CD4-positive, alpha-beta T cell treated with Interleukin-17A for 4 hours (primary cell): Measurements from ENCODE around the gene KRT17.
"Not testable (repeated sequence)": the region's sequence is repeated elsewhere in the genome, so short reads cannot be mapped to it uniquely, and the experiment has no call there.

Source experiments
- DNase-seq: peaks from one replicate; pipeline ENCODE4 v3.0.0-alpha.2; 2020; ENCODE audit warnings: mixed read lengths

KRT17 gene

DNA sequence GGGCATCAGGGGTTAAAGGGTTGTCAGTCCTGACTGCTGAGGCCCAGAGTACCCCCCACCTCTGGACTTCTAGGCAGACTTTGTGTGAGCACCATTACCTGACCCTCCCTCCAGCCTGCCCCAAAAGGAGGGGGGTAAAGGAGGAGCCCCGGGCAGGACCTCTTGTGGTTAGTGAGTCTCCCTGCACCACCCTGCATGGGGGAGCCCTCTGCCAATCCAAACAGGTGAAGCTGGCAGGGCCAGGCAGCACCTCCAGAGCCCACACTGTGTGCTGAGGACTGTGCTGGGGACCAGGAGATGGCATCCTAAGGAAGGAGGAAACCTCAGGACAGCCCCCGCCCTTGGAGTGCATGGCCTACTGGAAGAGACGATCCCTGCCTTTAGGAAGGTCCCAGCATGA is 35.1 kb downstream of the KRT17 start:
- no peak for DNase-seq

DNA sequence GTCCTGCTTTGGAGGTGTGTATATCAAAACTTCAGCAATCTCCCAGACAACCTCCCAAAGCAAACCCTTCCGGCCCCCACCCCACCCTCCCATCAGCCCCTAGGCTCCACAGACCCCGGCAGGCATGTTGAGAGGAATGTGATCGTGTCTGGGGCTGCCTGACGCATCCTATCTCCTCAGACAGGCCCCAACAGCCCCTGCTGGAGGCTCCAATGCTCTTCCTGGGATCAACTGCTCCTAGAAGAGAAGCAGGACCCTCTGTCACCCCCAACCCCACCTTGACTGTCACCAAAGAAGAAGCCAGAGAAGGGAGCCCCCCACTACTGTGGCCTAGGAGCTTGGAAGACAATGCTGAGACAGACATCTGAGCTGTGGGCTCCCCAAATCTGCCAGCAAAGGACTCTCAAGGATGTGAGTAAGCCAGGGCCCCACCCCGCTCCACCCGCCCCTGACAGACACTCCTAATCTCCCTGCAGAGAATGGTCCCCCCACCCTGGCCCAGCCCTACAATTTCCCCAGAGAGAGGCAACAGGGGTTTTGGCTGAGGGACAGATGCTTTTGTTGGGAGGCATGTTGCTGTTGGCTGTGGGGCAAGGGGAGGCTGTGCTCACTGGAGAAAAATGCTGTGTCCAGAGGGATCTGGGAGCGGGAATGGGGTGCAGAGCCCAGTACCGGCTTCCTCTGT is 36.1 kb downstream of the KRT17 start:
- DNase-seq, result no peak

DNA sequence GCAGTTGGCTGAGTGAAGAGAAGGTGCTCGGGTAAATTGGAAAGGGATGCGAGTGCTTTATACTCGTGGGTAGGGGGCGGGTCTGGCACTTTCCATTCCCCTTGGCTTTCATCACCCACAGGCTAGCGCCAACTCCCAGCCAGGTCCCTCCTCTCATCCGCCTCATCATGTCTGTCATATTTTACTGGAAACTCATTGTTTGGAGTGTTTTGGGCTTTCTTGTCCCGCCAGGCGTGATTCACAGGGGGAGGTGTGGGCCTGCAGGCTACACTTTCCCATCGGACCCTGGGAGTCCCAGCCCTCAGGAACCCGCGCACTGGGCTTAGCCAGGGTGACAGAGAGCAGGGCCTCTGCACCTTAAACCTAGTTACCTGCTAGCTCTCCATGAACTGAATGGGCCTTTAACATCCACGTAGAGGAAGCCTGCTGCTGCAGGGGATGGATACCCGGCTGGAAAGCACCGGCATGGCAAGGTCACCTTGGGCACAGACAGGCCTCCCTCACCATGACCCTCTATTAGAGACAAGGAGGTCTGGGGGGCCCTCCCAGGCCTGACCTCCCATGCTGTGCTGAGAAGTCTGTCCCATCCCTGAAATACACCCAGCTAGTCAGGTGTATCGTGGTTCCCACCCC is 37.4 kb downstream of the KRT17 start, which contains the start of gene KRT14:
TSS of gene KRT14 (minus strand) at position 33 of the 633 bp plus-strand sequence. CDS start 61 bp downstream, outside the sequence.
- no peak for DNase-seq

DNA sequence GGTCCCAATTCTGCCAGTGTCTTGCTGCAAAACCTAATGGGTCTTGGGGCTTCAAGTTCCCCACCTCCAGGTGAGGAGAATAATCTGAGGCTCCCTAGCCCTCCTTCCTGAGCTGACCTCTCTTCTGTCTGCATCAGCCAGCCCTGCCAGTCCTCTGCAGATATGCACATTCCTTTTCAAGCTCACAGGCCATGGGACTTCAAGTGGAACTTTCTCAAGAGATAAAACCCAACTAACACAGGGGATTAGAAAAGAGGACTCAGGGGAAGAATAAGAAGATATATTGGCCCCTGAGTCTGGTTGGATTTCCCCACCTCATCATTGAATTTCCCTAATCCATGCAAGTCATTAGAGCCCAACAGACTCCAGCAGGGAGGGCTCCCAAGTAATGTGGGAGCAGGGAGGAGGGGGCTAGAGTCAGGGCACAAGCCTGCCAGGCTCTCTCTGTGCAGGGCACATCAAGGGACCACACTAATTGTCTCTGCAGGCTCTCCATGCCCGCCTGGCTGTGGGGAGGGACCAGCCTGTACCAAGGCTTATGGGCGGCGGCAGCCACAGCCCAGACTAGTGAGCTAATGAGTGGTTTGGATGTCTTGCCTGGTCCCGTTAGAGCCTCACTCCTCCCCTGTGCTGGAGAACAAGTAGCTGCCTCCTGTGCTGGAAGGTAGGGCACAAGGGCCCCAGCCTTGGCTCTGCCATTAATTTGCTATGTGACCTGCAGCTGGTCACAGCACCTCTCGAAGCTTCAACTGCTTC is 38.9 kb downstream of the KRT17 start:
- DNase-seq, result no peak

DNA sequence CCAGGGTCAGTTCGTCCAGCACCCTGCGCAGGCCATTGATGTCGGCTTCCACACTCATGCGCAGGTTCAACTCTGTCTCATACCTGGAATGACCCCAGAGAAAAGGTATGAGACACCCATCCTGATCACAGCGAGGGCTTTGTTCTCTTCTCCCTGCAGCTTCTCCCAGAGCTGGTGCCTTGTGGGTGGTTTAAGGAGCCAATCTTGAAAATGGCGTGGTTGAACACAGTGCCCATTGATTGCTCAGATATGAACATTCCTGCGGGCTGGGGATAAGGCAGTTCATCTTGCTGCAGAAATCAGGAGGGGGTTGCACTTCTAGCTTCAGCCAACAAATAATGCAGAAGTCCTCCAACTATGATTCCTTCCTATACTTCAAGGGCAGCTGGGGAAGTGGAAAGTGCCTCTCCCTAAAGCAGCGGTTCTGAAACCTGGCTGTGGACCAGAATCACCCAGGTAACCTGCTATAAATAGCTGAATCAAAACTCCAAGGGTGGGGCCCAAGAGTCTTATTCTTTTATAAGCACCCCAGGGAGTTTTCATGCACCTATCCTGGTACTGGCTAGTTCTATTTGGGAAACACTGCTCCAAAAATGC is 39.9 kb downstream of the KRT17 start:
- DNase-seq, result not testable (repeated sequence)

DNA sequence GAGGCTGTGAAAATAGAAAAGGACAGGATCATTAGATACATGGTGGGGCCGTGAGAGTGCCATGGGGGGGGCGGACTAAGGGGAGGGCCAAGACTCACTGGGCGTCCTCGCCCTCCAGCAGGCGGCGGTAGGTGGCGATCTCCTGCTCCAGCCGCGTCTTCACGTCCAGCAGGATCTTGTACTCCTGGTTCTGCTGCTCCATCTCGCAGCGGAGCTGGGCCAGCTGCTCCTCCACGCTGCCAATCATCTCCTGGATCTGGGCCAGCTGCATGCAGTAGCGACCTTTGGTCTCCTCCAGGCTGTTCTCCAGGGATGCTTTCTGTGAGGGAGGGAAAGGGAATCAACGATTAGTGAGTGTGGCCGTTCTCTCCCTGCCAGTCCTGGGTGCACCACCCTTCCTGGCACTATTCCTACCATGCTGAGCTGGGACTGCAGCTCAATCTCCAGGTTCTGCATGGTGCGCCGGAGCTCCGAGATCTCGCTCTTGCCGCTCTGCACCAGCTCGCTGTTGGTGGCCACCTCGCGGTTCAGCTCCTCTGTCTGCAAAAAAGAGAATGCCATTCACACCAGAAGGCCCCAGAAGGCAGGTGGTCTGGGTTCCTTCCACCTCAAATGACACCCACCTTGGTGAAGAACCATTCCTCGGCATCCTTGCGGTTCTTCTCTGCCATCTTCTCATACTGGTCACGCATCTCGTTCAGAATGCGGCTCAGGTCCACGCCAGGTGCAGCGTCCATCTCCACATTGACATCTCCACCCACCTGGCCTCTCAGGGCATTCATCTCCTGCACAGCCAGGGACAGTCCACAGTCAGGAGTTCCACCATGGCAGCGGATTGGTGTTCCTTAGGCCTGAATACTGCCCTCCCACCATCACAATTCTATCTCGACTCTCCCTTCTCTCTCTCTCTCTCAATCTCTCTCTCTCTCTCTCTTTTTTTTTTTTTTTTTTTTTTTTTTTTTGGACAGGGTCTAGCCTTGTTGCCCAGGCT is 40.9 kb downstream of the KRT17 start:
- DNase-seq, result no peak

DNA sequence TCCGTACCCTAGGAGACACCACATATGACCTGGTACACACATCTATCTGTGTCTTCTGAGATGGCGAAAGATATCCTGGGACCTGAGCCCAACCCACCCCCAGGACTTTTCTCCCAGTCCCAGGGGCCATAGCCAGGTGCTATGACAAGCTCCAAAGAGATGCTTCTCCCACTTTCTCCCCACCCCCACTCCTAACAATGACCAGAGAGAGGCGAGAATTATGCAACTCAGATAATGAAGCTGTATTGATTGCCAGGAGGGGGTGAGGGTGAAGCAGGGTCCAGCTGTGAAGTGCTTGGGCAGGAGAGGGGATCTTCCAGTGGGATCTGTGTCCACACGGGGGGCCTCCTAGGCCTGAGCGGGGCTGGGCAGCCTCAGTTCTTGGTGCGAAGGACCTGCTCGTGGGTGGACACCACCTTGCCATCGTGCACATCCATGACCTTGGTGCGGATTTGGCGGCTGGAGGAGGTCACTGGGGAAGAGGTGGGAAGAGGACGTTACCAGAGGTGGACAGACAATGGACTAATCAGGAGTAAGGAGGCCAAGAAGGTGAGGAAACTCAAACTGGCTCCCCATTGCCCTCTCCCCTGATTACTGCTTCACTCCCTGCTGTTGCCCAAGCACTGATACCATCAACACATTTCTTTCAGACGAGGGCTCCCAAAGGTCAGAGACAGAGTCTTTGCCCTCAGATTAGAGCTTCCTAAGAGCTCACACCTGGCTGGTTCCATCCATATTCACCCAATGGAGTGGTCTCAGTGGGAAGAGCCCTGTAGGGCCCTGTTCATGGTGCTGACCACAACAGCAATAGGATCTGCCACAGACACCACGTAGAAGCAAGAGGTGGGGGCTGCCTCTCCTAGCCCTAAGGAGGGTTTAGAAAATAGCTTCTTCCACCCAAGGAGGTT is 42.1 kb downstream of the KRT17 start:
- not testable (repeated sequence) for DNase-seq

DNA sequence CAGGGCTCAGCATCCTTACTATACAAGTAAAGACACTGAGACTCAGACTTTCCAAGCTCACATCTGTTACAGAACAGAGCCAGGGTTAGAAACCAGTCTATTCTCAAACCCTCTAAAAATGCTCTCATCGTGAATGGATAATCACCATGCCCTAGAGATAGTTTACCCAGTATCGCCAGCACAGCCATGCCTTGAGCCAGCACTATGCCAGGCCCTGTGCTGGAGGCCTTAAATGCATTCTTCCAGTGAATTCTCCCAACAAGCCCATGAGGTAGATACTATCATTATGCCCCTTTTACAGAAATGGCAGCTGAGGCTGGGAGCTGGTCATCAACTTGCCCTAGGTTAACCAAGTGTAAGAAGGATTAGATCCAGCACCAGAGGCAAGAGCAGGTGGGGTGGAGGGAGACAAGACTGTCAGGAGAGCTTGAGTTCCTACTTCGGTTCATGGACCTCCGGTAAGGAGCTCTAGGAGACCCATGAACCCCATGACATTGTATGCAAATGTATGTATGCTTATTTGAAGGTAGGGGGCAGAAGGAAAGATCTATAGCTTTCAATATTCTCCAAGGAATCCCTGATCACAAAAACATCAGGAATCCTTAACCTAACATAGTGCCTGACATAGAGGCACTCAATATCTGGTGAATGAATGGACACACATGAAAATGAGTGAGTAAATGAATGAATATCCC is 42.9 kb downstream of the KRT17 start:
- DNase-seq, result no peak

DNA sequence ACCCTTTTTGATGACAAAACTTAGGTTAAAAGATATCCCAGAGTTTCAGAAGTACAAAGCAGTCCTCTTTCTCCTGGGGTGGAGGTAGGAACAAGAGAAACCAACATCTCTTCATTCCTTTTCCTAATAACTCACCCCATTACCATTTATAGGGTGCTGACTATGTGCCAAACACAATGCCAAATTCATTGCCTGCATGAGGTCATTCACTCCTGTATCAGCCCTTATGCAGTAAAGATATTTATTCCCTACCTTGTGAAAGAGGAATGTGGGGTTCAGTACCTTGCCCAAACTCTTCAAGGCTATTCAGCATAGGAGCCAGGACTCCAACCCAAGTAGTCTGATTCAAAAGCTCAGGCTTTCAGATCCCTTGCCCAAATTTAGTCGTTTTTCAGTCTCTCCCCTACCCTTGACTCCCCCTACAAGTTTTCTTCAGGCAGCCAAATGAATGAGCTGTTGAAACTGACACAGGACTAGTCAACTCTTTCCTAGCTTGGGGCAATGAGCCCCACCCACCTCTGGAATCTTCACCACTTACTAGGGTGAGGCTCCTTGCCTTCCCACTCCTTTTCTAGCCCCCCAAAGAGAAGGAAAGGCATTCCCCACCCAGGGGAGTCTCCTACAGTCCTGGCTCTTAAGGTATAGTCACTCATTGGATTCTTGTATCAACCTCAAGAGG is 43.5 kb downstream of the KRT17 start:
- DNase-seq, result no peak

DNA sequence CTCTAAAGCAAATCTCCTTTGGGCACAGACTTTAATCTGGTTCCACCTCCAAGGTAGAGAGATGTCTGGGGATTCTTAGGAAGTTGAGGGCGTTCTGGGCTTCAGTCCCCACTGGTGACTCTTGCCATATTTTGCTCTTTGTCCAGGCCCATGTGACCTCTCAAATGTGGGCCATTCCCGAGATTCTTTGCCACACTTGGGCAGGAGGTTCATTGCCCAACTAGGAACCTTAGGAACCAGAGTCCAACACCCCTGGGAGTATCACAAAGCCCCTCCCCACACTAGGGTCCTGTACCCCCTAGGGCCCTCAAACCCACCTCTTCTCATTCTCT is 44.2 kb downstream of the KRT17 start:
- no peak for DNase-seq

DNA sequence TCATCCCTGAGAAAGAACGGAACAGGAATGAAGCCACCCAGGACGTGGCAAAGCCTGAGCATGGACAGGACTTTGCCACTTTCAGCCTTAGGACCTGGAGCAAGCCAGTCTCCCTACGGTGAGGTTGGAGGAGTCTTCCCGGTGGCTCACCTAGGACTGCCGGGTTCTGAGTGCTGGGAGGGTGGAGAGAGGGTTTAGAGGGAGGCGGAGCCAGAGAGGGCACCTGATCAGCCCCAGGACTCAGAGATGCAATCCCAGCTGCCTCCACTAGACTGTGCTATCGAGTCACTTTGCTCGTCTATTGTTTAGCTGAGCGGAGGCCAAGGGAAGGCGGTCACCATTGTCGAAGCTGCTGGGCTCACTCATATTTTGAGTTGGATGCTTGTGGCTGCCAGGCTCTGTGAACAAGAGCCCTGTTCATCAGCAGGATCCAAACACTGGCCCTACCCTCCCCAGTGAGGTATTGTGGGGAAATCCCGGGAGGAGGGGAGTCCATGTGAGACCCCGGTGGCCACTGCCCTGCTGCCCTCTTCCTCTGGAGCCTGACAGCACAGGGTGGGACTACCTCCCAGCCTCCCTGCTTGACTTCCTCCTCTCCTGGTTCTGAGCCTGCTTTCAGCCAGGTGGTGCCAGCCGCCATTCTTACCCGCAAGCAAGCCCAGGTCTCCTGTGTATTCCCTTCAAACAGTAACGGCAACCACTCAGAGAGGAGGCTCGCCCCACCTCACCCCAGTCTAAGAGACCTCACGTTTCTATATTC is 44.7 kb downstream of the KRT17 start:
- DNase-seq, result peak; percentile 60

DNA sequence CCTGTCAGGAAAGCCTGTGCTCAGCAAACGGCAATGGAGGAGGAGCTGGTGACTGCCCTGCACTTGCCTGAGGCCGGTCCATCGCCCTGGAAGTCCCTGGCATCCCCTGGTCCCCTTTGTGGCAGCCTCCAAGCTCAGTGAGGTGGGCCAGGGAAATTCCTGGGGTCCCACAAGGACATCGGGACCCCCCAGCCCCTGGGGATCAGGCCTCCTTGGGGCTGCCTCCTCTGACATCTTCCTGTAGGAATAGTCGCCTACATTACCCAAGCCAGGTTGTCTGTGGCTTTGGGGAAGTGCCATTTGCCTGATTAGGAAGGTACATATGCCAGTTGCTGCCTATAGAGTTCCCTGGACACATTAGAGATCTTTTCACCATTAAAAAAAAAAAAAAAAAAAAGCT is 45.4 kb downstream of the KRT17 start:
- no peak for DNase-seq

DNA sequence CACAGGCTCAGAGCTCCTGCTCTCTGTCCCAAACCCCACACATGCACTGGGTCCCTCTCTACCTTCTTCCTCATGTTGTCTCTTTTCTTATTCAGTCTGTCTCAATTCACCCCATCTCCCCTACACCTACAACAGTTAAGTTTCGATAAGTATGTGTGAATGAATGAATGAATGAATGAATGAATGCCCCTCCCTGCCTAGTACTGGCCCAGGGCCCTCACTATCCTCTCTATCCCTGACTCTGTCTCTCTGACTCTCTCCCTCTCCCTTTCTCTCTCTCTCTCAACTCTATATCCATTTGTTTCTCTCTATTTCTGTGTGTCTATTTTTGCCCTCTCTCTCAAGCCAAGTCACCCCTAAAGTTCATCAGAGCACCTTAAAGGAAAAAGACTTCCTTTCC is 45.8 kb downstream of the KRT17 start:
- no peak for DNase-seq

DNA sequence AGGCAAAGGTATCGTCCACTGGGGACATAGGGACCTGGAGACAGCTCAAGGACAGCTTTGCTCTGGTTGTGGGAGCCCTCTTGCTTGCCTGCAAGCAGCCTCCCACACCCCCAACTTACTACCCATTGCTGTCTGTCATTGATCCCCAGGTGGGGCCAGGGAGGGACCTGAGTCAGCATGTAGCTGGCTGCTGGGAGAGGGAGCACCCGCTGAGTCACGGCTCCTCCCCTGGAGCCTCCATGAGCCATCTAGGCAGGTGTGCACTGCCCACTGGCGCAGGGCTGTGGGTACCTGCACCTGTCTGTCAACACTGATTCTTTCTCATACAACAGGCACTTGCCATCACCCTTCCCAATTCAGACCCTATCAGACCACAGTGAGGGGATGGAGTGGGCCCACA is 47.6 kb downstream of the KRT17 start:
- DNase-seq, result not testable (repeated sequence)

DNA sequence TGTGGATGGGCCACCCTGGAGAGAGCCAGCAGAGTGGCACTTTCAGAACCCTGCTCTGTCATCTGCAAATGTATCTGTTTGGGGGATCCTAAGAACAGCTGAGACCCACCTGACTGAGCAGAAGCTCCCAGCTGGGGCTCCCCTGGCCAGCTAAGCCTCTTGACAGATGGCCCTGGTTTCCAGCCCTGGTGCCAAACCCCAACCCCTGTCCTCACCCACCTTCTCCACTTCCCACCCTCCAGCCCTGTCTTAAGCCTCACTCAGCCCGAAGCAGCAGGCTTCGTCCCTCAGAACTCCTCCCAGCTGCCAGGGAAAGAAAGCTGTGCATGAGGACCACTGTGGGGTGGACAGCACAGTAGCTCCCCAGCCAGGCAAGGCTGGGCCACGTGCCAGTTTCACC is 49.0 kb downstream of the KRT17 start:
- DNase-seq, result no peak

DNA sequence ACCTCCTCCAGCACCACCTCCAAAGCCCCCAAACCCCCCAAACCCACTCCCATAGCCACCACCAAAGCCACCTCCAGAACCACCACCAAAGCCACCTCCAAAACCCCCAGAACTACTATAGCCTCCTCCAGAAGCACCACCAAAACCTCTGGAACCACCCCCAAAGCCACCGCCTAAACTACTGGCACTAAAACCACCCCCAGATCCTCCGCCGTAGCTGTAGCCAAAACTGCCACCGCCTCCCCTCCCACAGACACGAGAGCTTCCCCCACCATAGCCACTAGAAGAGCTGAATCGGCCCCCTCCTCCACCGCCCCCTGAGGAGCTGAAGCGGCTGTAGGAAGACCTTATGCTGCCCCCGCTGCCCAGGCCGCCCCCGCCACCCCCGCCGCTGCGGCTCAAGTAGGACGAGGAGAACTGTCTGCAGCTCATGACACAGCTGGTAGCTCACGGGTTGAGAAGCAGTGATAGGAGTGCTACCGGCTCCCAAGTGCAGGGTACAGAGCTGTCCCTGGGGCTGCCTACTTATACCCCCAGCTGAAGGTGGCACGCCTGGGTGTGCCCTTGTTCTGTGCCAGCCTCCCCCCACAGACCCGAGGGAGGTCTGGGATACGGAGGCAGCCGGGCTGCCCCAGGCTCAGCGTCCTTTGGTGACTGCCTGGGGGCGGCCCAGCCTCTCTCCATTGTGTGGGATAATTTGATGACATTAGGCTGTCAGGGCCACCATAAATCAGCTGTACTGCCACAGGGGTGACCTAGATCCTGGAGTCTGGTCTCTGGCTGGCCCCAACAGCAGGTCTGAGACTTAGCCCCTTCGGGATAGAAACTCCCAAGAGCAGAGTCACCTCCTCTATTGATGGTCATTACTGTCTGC is 52.6 kb downstream of the KRT17 start, which contains the start of gene KRT9:
TSS of gene KRT9 (minus strand) at position 499 of the 874 bp plus-strand sequence. CDS start at position 432, 67 bp downstream.
- no peak for DNase-seq
